GM12874 (cell line): ENCODE measurements around the gene OPA3.

Source experiments
- TF ChIP-seq, protein P1 (sequence below): IDR thresholded peaks from 2 replicates; pipeline ENCODE4 v1.5.1; 2011; ENCODE audit warnings: low read depth, mild to moderate bottlenecking, control low read depth, low read length, moderate library complexity; ENCODE audit not compliant: insufficient read depth

Gene OPA3

GRCh38 chr19:45502111-45502510 lies 82.5 kb downstream of the OPA3 start:
- TF ChIP-seq, protein P1, sequence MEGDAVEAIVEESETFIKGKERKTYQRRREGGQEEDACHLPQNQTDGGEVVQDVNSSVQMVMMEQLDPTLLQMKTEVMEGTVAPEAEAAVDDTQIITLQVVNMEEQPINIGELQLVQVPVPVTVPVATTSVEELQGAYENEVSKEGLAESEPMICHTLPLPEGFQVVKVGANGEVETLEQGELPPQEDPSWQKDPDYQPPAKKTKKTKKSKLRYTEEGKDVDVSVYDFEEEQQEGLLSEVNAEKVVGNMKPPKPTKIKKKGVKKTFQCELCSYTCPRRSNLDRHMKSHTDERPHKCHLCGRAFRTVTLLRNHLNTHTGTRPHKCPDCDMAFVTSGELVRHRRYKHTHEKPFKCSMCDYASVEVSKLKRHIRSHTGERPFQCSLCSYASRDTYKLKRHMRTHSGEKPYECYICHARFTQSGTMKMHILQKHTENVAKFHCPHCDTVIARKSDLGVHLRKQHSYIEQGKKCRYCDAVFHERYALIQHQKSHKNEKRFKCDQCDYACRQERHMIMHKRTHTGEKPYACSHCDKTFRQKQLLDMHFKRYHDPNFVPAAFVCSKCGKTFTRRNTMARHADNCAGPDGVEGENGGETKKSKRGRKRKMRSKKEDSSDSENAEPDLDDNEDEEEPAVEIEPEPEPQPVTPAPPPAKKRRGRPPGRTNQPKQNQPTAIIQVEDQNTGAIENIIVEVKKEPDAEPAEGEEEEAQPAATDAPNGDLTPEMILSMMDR = no peak

DNA sequence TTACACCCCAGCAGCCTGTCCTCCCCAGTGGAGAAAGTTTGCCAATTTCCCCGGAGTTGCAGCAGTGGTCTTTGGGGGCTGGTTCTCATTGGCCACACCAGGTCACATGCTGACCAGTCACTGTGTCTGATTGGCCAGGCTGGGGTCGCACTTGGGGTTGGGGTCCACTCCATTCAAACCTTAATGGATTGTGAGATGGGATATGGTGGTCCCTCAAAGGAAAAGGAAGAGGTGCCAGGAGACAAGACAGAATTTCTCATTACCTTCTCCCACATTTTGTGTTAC lies 82.9 kb downstream of the OPA3 start:
- TF ChIP-seq, protein P1 = no peak

- TF ChIP-seq, protein P1 = no peak
Observed at GRCh38 chr19:45500918-45501729, 83.5 kb downstream of the OPA3 start.

DNA sequence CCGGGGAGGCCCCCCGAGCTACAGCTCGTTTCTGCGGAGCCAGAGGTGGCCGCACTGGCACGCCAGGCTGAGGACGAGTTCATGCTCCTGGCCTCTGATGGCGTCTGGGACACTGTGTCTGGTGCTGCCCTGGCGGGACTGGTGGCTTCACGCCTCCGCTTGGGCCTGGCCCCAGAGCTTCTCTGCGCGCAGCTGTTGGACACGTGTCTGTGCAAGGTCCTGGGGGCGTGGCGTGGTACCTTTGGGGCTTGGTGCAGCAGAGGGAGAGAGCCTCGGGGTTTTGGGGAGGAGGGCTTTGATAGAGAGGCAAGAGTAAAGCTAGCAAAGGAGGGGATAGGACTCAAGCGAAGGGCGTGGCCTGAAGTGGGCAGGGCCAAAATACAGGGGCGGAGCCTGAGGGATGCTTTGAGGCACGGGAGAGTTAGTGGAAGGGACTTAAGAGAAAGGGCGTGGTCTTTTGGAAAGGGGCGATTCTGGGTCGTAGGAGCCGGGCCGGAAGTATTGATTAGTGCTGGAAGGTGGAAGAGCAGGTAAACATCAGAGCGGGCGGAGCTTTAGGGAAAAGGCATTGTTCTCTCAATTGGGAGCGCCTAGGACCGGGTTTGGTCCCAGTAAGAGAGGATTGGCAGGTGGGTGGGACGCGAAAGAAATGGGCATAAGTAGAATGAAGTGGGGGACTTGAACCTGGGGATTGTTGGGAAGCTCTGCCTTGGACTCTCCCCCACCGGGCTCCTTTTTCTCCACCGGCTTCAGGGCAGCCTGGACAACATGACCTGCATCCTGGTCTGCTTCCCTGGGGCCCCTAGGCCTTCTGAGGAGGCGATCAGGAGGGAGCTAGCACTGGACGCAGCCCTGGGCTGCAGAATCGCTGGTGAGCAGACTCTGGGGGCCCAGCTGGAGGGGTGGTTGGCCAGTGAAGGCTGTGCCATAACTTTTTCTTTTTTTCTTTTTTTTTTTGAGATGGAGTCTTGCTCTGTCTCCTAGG lies 85.1 kb downstream of the OPA3 start:
- TF ChIP-seq, protein P1 = no peak

GRCh38 chr19:45498411-45499195 lies 86.0 kb downstream of the OPA3 start, which contains the start of gene PPM1N:
TSS of gene PPM1N (plus strand) at chr19:45498443. CDS start at chr19:45498473, 30 bp downstream.
- TF ChIP-seq, protein P1 = peak; percentile 36; the same call in 1 of the 2 replicates

DNA sequence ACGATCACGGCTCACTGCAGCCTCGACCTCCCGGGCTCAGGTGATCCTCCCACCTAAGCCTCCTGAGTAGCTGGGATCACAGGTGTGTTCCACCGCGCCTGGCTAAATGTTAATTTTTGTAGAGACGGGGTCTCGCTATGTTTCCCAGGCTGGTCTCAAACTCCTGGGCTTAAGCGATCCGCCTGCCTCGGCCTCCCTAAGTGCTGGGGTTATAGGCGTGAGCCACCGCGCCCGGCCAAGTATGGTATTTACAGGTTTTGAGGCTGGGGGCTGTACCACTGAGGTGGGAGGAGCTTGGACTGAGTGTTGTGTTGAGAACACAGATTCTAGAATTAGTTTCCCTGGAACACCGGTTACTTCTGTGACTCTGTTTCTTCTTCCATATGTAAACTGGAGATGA lies 86.8 kb downstream of the OPA3 start:
- TF ChIP-seq, protein P1 = no peak
